ENCODE results near the gene CEMIP.

DNA sequence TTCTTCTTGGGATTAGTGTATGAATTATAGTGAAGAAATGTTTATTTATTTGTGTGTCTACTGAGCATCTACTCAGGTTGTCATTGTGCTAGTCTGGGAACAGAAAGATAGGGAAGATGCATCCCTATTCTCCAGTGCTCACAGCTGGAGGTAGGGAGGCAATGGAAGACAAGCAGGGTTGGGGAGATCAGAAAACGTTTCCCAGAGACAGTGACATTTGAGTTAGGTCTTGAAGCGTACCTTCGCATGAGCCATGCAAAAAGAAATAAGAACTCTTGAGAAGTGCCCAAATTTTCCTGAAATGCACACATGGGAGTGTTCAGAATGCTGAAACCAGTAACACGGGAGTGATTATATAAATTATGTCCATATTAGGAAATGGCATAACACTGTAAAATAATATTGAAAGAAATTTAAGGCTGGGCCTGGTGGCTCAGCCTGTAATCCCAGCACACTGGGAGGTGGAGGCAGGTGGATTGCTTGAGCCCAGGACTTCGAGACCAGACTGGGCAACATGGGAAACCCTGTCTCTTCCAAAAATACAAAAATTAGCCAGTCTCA, 5.3 kb upstream of the CEMIP start:
- TF ChIP-seq POLR2A (IDR thresholded peaks at IDR 0.05; ENCODE audit: borderline replicate concordance, extremely low read depth, insufficient read depth, insufficient read length) = no peak
- TF ChIP-seq EZH2 (IDR thresholded peaks at IDR 0.05) = no peak
- TF ChIP-seq, protein P1, sequence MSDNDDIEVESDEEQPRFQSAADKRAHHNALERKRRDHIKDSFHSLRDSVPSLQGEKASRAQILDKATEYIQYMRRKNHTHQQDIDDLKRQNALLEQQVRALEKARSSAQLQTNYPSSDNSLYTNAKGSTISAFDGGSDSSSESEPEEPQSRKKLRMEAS (IDR thresholded peaks at IDR 0.05) = no peak
- TF ChIP-seq SP1 (IDR thresholded peaks at IDR 0.05; ENCODE audit: low read depth) = no peak
- TF ChIP-seq RAD21 (IDR thresholded peaks at IDR 0.05; ENCODE audit: low read depth) = no peak
- TF ChIP-seq CBX3 (IDR thresholded peaks at IDR 0.05; ENCODE audit: low read depth) = no peak
- TF ChIP-seq CEBPB (IDR thresholded peaks at IDR 0.05; ENCODE audit: low read depth) = no peak
- TF ChIP-seq JUND (IDR thresholded peaks at IDR 0.05) = no peak
- TF ChIP-seq POLR2AphosphoS5 (IDR thresholded peaks at IDR 0.05; ENCODE audit: low read depth, low read length) = no peak
- TF ChIP-seq EZH2phosphoT487 (IDR thresholded peaks at IDR 0.05; ENCODE audit: borderline replicate concordance) = no peak
- TF ChIP-seq, protein P2, sequence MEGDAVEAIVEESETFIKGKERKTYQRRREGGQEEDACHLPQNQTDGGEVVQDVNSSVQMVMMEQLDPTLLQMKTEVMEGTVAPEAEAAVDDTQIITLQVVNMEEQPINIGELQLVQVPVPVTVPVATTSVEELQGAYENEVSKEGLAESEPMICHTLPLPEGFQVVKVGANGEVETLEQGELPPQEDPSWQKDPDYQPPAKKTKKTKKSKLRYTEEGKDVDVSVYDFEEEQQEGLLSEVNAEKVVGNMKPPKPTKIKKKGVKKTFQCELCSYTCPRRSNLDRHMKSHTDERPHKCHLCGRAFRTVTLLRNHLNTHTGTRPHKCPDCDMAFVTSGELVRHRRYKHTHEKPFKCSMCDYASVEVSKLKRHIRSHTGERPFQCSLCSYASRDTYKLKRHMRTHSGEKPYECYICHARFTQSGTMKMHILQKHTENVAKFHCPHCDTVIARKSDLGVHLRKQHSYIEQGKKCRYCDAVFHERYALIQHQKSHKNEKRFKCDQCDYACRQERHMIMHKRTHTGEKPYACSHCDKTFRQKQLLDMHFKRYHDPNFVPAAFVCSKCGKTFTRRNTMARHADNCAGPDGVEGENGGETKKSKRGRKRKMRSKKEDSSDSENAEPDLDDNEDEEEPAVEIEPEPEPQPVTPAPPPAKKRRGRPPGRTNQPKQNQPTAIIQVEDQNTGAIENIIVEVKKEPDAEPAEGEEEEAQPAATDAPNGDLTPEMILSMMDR (IDR thresholded peaks at IDR 0.05 in 2 of 3, conservative IDR thresholded peaks at IDR 0.05 in 1 of 3; ENCODE audit: borderline replicate concordance in 1 of 3, insufficient read depth in 1 of 3, low read depth in 2 of 3, low read length in 2 of 3) = no peak

Measured in HCT116 (cell line).